G401.6 (cell line): ENCODE data around the gene YES1.
A peak's percentile ranks its signal among the peaks of the same experiment; 100 is the strongest.
"Not testable (repeated sequence)": the region's sequence is repeated elsewhere in the genome, so short reads cannot be mapped to it uniquely, and the experiment has no call there.

Experiments
- FAIRE-seq: peaks from 2 replicates; lab custom pipeline; 2012; peaks lifted over from hg19 to GRCh38; lab: Jason Lieb, UNC

Gene YES1

DNA sequence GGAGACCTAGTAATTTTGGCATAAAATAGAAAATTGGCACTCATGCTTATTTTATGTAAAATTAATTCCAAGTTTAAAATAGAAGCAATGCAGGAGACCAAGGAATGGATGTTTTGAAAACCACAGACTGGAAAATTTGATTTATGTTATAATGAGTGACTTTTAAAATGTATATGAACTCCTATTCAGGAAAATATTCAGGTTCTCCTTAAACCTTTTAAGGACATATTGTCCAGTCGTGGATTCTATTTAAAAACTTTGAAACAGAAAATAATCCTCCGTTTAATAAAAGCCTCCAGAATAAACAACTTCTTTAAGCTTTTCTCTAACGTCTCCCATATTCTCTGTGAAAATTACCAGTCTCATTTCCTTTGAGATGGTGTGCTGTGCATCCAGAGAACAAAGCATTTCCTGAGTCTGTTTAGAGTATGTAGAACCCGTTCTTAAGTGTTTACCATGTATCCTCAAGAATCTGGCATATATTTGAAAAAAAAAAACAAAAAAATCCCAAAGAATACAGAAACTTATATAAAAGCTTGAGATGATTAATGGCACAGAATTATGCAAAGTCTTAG is 8.6 kb upstream of the YES1 start:
- FAIRE-seq, result peak; percentile 25

DNA sequence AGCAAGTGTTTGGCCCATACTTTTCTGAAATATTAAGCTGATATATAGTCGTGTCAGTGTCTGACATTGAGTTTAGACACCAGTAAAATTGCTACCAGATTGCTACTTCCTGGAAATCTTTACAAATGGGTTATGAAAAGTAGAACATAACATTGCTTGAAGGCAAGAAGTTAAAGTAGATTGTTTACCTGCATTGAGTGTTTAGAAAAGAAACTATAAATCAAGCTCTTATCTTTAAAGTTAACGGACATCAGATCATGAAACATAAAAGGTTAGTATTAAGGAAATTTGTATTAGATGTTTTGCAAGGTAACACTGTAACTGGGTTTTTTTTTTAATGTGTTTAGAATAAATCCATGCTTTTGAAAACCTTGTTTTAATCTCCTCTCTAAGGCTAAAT is 4.8 kb upstream of the YES1 start:
- FAIRE-seq, result peak; percentile 40

DNA sequence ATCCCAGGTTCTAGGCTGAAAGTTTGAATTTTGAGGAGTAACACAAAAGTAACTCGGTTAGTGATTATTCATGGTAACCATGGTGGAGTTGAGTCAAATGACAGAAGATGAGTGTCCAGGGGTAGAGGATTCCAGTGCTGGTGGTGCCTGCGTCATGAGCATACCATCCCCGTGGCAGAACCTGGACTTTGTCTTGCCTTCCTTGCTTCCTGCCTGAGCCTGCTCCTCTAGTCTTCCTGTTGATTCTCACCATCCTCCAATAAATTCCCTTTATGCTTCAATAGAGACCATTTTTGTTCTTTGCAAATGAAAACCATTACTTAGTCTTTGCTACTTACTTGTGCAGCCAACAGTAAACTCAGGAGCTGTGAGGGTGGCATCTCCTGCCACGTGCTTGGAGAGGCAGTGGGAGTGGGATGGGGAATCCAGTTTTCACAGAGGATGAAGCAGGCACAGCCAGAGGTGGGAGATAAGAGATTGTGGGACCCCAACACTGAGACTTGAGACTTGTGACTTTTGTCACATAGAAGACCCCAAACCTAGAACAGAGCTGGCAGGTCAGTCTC is 4.1 kb upstream of the YES1 start:
- no peak for FAIRE-seq

GRCh38 chr18:815353-815752 is 3.3 kb upstream of the YES1 start:
- no peak for FAIRE-seq

GRCh38 chr18:814300-815084 is 2.5 kb upstream of the YES1 start:
- no peak for FAIRE-seq

DNA sequence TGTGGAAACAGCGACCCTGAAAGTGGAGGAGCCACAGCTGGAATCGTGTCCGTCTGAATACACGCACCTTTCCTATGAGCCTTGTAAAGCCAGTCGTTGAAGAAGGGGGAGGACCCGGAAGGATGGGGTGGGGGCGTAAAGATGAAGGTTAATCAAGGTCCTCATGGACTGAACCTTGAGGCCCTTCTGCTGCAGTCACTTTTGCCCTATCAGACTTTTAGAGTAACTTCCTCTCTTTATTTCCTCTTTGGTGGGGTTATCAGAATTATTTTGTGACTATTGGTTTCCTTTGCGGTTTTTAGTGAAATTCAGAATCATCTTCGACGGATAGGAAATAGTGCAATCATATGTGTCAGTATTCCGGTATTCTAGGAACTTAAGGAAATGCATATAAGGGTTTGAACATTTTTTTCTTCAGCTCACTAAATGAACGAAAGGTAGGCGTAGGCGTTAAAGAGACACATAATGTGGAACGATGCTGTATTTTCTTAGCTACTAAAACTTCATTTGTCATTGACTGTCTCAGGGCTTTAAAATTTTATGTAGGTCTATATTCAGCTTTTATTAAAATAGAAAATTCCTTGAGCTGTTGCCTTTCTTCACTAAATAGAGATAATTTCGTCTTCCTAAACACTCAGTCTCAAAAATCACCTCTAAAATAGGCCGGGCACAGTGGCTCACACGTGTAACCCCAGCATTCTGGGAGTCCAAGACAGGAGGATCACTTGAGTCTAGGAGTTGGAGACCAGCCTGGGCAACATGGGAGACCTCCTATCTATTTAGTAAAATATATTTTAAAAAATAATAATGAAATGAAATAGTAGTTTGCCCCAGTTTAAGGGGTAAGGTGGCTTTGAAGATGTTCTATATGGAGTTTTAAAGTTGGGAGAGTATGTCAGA is 1.4 kb upstream of the YES1 start:
- no peak for FAIRE-seq

DNA sequence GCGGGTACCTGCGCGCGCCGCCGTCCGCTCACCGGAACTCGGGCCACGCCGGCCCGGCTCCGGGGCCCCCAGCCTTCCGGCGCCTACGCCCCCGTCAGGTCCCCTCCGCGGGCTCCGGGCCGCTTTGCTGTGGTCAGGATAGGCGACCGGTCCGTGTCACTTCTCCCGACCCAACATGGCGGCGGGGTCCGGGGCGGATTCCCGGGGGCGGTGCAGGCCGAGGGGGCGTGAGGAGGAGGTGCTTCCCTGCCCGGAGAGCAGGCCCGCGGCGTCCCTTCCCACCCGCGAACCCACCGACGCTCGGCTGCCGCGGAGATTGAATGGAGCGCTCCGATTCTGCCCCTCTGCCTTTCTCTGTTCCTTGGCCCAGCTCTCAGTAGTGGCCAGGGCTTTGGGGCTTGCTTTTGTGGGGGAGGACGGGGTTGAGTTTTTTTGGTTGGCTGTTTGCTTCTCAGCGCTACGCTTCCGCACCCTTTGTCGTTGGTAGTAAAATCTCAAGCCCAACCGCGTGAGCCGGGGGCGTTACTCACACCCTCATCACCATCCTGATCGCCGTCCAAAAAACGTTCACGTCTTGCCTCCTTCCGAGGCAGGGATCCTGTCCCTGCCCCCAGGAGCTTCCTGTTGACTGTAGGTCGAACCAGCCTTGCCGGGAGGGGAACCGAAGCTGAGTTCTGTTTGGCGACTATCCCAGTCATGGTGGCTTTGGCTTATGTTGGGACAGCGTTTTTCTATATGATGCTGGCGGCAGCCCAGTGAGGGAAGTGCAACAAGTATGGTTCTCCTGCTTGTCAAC is 532 bp upstream of the YES1 start:
- FAIRE-seq, result no peak

DNA sequence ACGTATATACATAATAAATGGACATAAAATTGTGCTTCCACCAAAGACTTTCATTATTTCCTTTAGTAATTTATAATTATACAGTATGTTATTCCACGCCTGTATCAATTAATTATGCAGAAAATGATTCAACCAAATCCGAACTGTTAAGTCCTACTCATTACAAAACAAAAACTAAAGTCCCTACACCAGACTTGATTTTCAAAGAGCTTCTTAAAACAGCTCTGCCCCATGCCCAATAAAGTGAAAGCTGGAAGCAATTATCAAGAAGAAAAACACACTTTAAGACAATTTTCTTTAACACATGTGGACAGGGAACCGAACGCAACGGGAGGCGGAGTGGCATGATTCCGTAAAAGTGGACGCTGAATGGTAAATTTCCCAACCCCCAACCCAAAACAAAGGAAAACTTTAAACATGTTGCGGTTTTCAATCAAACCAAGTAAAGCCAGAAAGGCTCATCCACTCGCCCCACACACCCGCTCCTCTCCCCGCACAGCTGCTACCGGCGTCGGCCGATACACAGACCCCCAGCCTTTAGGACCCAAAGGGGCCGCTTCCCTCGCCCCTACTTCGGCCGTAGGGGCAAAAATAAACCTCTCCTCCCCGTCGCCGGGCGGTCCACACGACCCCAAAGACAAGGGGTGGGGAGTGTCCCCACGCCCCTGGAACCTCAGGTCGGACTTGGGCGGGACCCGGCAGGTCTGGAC is 705 bp downstream of the YES1 start:
- FAIRE-seq, result no peak

GRCh38 chr18:809985-810642 is 1.9 kb downstream of the YES1 start:
- FAIRE-seq, result no peak

- not testable (repeated sequence) for FAIRE-seq
Observed at GRCh38 chr18:809228-809627, 2.8 kb downstream of the YES1 start.

DNA sequence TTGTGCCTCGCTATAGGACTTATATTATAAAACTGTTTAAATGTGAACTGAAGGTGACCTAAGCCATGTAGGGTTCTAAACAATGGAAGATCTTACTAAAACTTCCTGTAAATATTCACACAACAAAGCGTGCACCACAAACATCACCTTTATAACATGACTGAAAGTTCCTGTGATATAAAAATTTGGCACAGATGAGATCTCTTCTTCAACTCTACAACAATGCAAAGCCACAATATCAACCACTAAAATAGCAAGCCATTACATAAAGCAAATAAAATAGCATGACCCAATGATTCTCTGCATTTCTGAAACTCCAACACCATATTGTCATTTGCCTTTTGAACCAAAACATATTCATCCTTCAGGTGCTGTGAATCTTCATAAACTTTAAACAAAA is 3.5 kb downstream of the YES1 start:
- FAIRE-seq, result no peak

- FAIRE-seq, result no peak
Observed at GRCh38 chr18:808086-808485, 4.0 kb downstream of the YES1 start.

DNA sequence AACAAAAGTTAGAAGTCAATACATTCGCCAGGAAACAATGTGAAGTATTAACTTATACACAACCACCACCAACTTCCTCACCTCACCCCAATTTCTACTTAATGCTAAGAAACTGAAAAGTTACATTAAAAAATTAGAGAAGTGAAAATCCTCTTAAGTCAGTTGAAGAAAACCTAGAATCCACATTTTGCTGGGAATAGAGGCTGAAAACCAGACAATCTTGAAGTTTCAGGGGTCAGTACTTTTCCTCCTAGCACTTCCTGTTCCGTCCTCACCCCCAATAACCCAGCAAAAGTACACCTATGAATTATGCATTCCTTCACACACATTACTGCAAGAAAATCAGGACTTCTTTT is 6.3 kb downstream of the YES1 start:
- no peak for FAIRE-seq

DNA sequence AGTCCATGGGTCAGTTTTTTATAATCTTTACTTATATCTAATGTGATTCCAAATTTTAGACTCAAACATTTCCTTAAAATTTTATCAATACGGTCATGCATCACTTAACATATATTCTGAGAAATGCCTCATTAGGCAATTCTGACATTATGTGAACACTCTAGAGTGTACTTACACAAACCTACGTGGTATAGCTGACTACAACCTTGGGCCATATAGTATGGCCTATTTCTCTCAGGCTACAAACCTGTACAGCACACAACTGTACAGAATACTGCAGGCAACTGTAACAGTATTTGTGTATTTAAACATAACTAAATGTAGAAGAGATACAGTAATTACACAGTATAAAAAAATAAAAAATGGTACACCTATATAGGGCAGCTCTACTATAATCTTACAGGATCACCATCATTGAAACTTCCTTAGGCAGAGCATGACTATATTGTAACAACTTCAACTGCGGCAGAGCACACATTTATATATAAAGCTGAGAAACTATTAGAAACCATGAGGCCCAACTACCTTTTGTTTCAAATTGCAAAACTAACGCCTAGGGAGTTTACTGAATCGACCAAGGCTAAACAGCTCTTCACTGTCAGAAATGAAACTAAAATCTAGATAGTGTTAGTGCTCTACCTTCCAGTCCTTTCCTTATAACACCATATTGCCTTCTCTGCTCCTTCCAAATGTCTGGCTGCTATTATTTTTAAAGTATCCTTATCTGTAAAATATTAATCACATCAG is 6.9 kb downstream of the YES1 start:
- FAIRE-seq, result no peak

DNA sequence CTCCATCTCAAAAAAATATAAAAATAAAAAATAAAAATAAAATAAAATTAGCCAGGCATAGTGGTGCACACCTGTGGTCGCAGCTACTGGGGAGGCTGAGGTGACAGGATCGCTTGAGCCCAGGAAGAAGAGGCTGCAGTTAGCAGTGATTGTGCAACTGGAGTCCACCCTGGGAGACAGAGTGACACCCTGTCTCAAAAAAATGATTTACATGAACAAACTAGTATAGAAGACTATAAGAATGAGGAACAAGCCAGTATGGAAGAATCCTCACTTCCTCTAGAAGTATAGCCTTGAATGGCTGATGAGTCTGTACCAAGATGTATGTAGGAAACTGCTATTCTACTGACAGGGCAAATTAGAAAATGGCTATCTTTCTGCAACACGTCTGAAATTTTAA is 10.9 kb downstream of the YES1 start:
- FAIRE-seq, result no peak

- FAIRE-seq, result no peak
Observed at GRCh38 chr18:799943-800342, 12.1 kb downstream of the YES1 start.

DNA sequence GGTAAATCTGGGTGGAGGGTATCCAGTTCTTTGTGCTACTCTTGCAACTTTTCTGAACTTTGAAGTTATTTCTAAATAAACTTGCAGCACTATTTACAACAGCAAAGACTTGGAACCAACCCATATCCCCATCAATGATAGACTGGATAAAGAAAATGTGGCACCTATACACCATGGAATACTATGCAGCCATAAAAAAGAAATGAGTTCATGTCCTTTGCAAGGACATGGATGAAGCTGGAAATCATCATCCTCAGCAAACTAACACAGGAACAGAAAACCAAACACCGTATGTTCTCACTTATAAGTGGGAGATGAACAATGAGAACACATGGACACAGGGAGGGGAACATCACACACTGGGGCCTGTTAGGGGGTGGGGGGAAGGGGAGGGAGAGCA is 16.7 kb downstream of the YES1 start:
- not testable (repeated sequence) for FAIRE-seq

- no peak for FAIRE-seq
Observed at GRCh38 chr18:789397-789796, 22.6 kb downstream of the YES1 start.

- no peak for FAIRE-seq
Observed at GRCh38 chr18:785242-785641, 26.8 kb downstream of the YES1 start.
